ENCODE measurements around the gene RB1.

GRCh38 chr13:48349525-48349924 is 46.0 kb downstream of the RB1 start:
- TF ChIP-seq CTCF (conservative IDR thresholded peaks at IDR 0.05 in 1 of 2, IDR thresholded peaks at IDR 0.05 in 1 of 2; ENCODE audit: extremely low read depth in 1 of 2, insufficient read depth in 1 of 2, low read depth in 1 of 2, low read length in 2 of 2), result no peak
- no peak for TF ChIP-seq EZH2 (IDR thresholded peaks at IDR 0.05; ENCODE audit: borderline replicate concordance, low read length)

All from mammary epithelial cell (primary cell).